Stimulated activated naive B cell treated with anti-CD40 and anti-IgM and Interleukin-4, amounts not matched to agents 10 μg/mL and 1 μg/mL and 100 μg/mL, for 72 hours (primary cell): ENCODE results near the gene SPATA33.
A peak's percentile ranks its signal among the peaks of the same experiment; 100 is the strongest.
"Not testable (repeated sequence)": the region's sequence is repeated elsewhere in the genome, so short reads cannot be mapped to it uniquely, and the experiment has no call there.

Experiments
- ATAC-seq, 2 donors: fragments of 150-1000 bp; cut with Tn5 transposase; replicated peaks; 2 replicates each; pipeline ENCODE4 v1.10.0; 2021; ENCODE audit warnings: moderate library complexity in 1 of 2
- DNase-seq: peaks from one replicate; pipeline ENCODE4 v3.0.0; 2021
- H3K27ac Mint-ChIP-seq: one replicate; pipeline ENCODE4 v1.8.0; 2022; ENCODE audit warnings: mild to moderate bottlenecking, mixed read lengths
- H3K27me3 Mint-ChIP-seq, 2 donors: one replicate each; pipeline ENCODE4 v1.8.0; 2022; ENCODE audit warnings: mixed read lengths in 2 of 2
- H3K36me3 Mint-ChIP-seq, 2 donors: one replicate each; pipeline ENCODE4 v1.8.0; 2022; ENCODE audit warnings: mixed read lengths in 2 of 2, mild to moderate bottlenecking in 1 of 2
- H3K4me1 Mint-ChIP-seq, 2 donors: one replicate each; pipeline ENCODE4 v1.8.0; 2022; ENCODE audit warnings: mixed read lengths in 2 of 2, mild to moderate bottlenecking in 1 of 2
- H3K4me3 Mint-ChIP-seq, 2 donors: one replicate each; pipeline ENCODE4 v1.8.0; 2022; ENCODE audit warnings: mild to moderate bottlenecking in 2 of 2, mixed read lengths in 2 of 2, moderate library complexity in 1 of 2
- H3K9me3 Mint-ChIP-seq, 2 donors: one replicate each; pipeline ENCODE4 v1.8.0; 2022; ENCODE audit warnings: mixed read lengths in 2 of 2, mild to moderate bottlenecking in 1 of 2

Gene SPATA33

DNA sequence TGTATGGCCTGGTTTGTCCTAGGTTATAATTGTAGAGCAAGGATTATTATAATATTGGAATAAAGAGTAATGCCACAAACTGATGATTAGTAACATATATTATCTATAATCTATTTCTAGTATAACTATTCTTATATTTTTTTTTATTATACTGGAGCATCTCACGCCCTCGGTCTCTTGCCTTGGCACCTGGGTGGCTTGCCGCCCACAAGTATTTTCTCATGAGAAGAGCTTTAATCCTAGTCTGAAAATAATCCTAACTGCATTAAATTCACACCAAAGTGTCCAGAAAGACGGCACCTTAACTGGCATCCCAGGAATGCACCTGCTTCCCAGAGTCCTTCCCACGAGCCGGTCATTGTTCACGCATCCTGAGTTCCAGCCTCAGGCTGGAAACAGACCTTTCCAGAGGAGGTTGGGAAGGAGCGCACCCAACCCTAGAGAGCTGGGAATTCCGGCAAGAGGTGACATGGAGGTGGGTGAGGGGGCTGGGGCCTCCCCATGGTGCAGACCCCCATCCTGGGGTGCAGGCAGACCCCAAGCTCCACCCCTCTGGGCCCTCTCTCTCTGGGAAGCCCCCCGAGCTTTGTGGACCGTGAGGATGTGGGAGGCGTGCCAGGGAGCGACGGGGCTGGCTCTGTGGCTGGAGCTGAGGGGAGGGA, 16.0 kb upstream of the SPATA33 start:
- no peaks in the 10 kb centered on the region for H3K27me3 Mint-ChIP-seq
- H3K4me3 Mint-ChIP-seq = peak overlapping the region in 1 of 2 donors; percentile 76
- DNase-seq (no peak), ATAC-seq (no peak)
- H3K36me3 Mint-ChIP-seq = peaks cover 16 to 21% of the 10 kb centered on the region in 2 donors
- no peaks in the 10 kb centered on the region for H3K9me3 Mint-ChIP-seq
- no peak overlapping the region for H3K27ac Mint-ChIP-seq
- H3K4me1 Mint-ChIP-seq = peaks cover 6 to 16% of the 10 kb centered on the region in 2 donors

DNA sequence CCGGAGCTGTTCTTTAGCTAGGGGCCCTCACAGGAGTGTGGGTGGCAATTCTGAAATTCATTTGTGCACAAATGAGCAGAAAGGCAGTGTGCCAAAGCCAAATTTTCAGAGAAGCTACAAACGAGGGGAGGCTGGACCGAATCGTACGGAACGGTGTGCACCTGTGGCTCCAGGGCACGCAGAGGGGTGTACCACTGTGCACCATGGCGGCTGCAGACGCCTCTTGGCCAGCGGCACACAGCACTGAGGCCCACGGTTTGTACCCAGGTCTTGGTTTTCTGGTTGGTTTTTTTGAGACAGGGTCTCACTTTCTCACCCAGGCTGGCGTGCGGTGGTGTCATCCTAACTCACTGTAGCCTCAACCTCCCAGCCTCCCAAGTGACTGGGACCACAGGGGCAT, 15.1 kb upstream of the SPATA33 start:
- Mint-ChIP-seq H3K36me3 (peaks cover 21 to 27% of the 10 kb centered on the region in 2 donors), H3K9me3 (no peaks in the 10 kb centered on the region), H3K4me1 (peaks cover 6 to 16% of the 10 kb centered on the region in 2 donors), H3K27me3 (no peaks in the 10 kb centered on the region), H3K4me3 (no peak overlapping the region), H3K27ac (no peak overlapping the region)
- DNase-seq (no peak), ATAC-seq (no peak)

DNA sequence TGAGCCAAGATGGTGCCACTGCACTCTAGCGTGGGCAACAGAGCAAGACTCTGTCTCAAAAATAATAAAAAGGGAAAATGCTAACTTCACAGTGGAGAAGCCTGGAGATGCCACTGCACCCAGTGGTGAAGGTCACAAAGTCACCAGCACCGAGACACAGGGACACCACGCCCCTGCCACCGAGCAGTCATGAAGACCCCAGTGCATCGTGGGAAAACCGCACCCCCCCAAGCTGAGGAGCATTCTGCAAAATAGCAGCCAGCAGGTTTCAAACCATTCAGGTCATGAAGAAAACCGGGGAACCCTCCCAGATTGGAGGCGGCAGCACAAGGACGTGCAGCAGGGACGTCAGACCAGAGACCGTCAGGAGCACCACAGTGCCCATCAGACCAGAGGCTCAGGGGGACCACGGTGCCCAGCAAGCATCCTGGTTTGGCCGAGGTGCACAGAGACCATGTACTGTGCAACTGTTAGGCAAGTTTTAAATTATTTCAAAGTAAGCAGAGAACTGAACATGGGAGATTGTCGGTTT, 13.8 kb upstream of the SPATA33 start:
- no peak for ATAC-seq
- Mint-ChIP-seq H3K36me3 (peaks cover 26 to 33% of the 10 kb centered on the region in 2 donors), H3K27me3 (no peaks in the 10 kb centered on the region), H3K4me1 (peaks cover 6 to 16% of the 10 kb centered on the region in 2 donors), H3K4me3 (no peak overlapping the region), H3K9me3 (no peaks in the 10 kb centered on the region), H3K27ac (peak overlapping the region; percentile 3)
- no peak for DNase-seq

- ATAC-seq = no peak
- Mint-ChIP-seq H3K9me3 (no peaks in the 10 kb centered on the region), H3K27me3 (no peaks in the 10 kb centered on the region), H3K4me3 (no peak overlapping the region), H3K4me1 (peaks cover 6 to 16% of the 10 kb centered on the region in 2 donors), H3K27ac (no peak overlapping the region), H3K36me3 (peaks cover 32 to 41% of the 10 kb centered on the region in 2 donors)
- DNase-seq = no peak
Observed at GRCh38 chr16:89645122-89645521, 12.5 kb upstream of the SPATA33 start.

DNA sequence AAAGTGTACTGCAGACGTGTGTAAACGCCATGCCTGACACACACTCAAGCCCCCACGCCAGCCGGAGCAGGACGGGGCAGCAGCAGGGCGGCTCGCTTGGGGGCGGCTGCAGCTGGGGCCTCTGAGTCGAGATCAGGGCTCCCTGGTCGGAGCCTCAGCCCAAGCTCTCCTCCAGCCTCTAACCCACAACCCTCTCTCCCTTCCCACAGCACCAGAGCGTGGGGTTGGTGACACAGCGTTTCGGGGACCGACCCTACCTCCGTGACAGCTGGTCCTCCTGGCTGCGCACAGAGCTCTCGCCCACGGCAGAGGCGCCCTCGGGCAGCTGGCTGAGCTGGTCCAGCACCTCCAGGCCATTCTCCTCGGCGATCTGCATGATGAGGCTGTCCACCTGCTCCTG, 11.4 kb upstream of the SPATA33 start:
- Mint-ChIP-seq H3K27me3 (no peaks in the 10 kb centered on the region), H3K27ac (peak overlapping the region; percentile 85), H3K4me3 (no peak overlapping the region), H3K9me3 (no peaks in the 10 kb centered on the region), H3K4me1 (peaks cover 0 to 4% of the 10 kb centered on the region in 2 donors), H3K36me3 (peaks cover 36 to 49% of the 10 kb centered on the region in 2 donors)
- DNase-seq (no peak), ATAC-seq (no peak)

DNA sequence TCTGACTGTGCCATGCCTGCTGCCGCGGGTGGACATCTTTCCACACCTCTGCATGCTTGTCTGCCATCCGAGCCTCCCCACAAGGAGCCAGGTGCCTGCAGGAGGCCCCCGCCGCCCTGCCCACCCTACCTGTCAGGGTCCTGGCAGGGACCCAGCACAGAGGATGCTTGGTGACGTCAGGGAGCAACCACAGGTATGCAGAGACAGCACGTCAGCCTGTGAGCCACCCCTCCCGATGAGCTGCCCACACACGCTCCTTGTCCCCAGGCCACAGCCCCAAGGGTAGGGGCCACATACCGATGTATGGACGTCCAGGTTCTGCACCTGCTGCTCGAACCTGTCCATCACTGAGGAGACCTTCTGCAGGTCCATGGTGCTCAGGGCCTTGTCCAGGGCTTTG, 10.7 kb upstream of the SPATA33 start:
- Mint-ChIP-seq H3K4me1 (peaks cover 0 to 1% of the 10 kb centered on the region in 2 donors), H3K27ac (no peak overlapping the region), H3K4me3 (no peak overlapping the region), H3K9me3 (no peaks in the 10 kb centered on the region), H3K36me3 (peaks cover 36 to 49% of the 10 kb centered on the region in 2 donors), H3K27me3 (no peaks in the 10 kb centered on the region)
- no peak for ATAC-seq
- no peak for DNase-seq

GRCh38 chr16:89651584-89651983, 6.1 kb upstream of the SPATA33 start:
- Mint-ChIP-seq H3K27ac (no peak overlapping the region), H3K4me1 (peaks cover 12 to 24% of the 10 kb centered on the region in 2 donors)

GRCh38 chr16:89653656-89654295, 3.9 kb upstream of the SPATA33 start:
- ATAC-seq = no peak
- H3K9me3 Mint-ChIP-seq = no peaks in the 10 kb centered on the region
- peak overlapping the region in 1 of 2 donors; percentile 32 for H3K4me3 Mint-ChIP-seq
- H3K27ac Mint-ChIP-seq = no peak overlapping the region
- H3K36me3 Mint-ChIP-seq = peaks cover 20 to 35% of the 10 kb centered on the region in 2 donors
- DNase-seq = no peak
- no peaks in the 10 kb centered on the region for H3K27me3 Mint-ChIP-seq
- peaks cover 19 to 37% of the 10 kb centered on the region in 2 donors for H3K4me1 Mint-ChIP-seq

More at GRCh38 chr16:89651584-89651983, 6.1 kb upstream of the SPATA33 start:
- Mint-ChIP-seq H3K27me3 (no peaks in the 10 kb centered on the region), H3K9me3 (no peaks in the 10 kb centered on the region), H3K36me3 (peaks cover 26 to 40% of the 10 kb centered on the region in 2 donors), H3K4me3 (no peak overlapping the region)
- no peak for ATAC-seq
- DNase-seq = no peak

DNA sequence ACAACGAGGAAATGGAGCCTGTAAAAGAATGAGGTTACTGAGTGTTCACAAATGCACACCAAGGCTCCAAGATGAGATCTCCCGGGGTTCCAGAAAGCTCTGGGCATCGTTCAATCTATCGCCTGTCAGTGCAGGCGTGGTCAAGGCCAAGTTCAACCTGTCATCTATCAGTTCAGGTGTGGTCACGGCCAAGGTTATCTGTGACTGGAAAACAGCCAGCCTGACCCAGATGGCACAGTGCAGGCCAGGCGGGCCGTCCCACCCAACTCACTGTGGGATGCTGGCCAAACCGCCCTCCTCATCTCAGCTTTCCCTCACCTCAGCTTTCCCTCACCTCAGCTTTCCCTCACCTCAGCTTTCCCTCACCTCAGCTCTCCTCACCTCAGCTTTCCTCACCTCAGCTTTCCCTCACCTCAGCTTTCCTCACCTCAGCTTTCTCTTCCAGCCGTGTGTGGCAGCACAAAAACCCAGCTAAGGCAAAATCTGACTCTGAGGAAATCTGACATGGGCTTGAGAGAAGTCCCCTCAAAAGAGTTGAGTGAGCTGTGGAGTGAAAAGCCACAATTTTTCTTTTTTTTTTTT, 2.5 kb upstream of the SPATA33 start:
- peaks cover 14 to 28% of the 10 kb centered on the region in 2 donors for H3K36me3 Mint-ChIP-seq
- H3K9me3 Mint-ChIP-seq = no peaks in the 10 kb centered on the region
- H3K4me1 Mint-ChIP-seq = peaks cover 21 to 46% of the 10 kb centered on the region in 2 donors
- no peak for ATAC-seq
- no peak overlapping the region for H3K27ac Mint-ChIP-seq
- peak overlapping the region; percentile 8 to 47 for H3K4me3 Mint-ChIP-seq
- no peaks in the 10 kb centered on the region for H3K27me3 Mint-ChIP-seq
- no peak for DNase-seq

DNA sequence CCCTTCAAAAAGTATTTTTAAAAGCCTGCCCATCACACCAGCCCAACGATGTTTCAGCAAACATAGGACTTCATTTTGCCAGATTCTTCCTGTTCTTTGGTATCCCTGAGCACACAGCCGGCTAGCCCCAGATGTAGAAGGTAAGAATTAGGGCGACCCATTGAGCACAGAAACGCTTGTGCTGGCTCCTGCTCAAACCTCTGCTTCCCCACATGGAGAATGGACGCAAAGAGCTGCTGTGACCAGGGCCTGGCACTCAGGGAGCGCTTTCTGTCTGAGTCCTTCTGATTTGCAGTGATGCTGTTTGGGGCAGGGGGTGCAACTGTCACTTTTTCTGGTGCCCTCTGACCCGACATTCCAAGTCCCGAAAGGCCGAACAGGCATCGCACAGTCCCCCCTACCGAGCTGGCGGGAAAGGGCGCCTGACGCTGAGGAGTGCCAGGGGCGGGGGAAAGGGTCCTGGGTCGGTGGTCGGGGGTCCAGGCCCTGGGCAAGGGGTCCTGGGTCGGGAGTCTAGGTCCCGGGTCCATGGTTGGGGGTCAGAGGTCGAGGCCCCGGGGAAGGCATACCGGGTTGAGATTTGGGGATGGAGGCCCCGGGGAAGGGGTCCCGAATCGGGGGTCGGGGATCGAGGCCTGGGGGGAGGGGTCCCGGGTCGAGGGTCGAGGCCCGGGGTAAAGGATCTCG, 1.1 kb upstream of the SPATA33 start:
- Mint-ChIP-seq H3K27ac (peak overlapping the region; percentile 93), H3K9me3 (no peaks in the 10 kb centered on the region), H3K36me3 (peaks cover 22 to 35% of the 10 kb centered on the region in 2 donors), H3K4me1 (peaks cover 27 to 51% of the 10 kb centered on the region in 2 donors), H3K27me3 (no peaks in the 10 kb centered on the region), H3K4me3 (peak overlapping the region; percentile 94 to 96)
- ATAC-seq (no peak), DNase-seq (no peak)

- H3K27me3 Mint-ChIP-seq = no peaks in the 10 kb centered on the region
- H3K4me1 Mint-ChIP-seq = peaks cover 27 to 46% of the 10 kb centered on the region in 2 donors
- H3K36me3 Mint-ChIP-seq = peaks cover 27 to 49% of the 10 kb centered on the region in 2 donors
- DNase-seq (no peak), ATAC-seq (peak; percentile 19 to 30)
- peak overlapping the region; percentile 88 for H3K27ac Mint-ChIP-seq
- H3K9me3 Mint-ChIP-seq = no peaks in the 10 kb centered on the region
- peak overlapping the region; percentile 94 to 96 for H3K4me3 Mint-ChIP-seq
Observed at GRCh38 chr16:89658221-89658879, 714 bp downstream of the SPATA33 start.

GRCh38 chr16:89660146-89660545, 2.5 kb downstream of the SPATA33 start:
- ATAC-seq (no peak), DNase-seq (no peak)
- no peaks in the 10 kb centered on the region for H3K9me3 Mint-ChIP-seq
- H3K36me3 Mint-ChIP-seq = peaks cover 35 to 58% of the 10 kb centered on the region in 2 donors
- H3K27me3 Mint-ChIP-seq = no peaks in the 10 kb centered on the region
- H3K4me1 Mint-ChIP-seq = peaks cover 21 to 40% of the 10 kb centered on the region in 2 donors
- H3K27ac Mint-ChIP-seq = no peak overlapping the region
- no peak overlapping the region for H3K4me3 Mint-ChIP-seq

DNA sequence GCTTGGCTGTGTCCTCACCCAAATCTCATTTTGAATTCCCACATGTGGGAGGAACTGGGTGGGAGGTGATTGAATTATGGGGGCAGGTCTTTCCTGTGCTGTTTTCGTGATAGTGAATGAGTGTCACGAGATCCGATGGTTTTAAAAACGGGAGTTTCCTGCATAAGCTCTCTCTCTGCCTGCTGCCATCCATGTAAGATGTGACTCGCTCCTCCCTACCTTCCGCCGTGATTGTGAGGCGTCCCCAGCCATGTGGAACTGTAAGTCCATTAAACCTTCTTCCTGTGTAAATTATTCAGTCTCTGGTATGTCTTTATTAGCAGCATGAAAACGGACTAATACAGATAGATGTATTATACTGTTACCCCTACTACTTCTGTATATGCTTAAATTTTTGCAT, 3.6 kb downstream of the SPATA33 start:
- no peak for DNase-seq
- peaks cover 33 to 57% of the 10 kb centered on the region in 2 donors for H3K36me3 Mint-ChIP-seq

GRCh38 chr16:89664238-89664637, 6.6 kb downstream of the SPATA33 start:
- H3K27ac Mint-ChIP-seq, DNase-seq, H3K9me3 Mint-ChIP-seq, H3K4me1 Mint-ChIP-seq, ATAC-seq, H3K4me3 Mint-ChIP-seq, H3K27me3 Mint-ChIP-seq: not testable (repeated sequence)
- peaks cover 30 to 53% of the 10 kb centered on the region in 2 donors for H3K36me3 Mint-ChIP-seq

More for the DNA sequence above, 3.6 kb downstream of the SPATA33 start:
- H3K27me3 Mint-ChIP-seq = no peaks in the 10 kb centered on the region
- H3K27ac Mint-ChIP-seq = no peak overlapping the region
- peaks cover 0 to 1% of the 10 kb centered on the region in 2 donors for H3K9me3 Mint-ChIP-seq
- H3K4me3 Mint-ChIP-seq = no peak overlapping the region
- no peak for ATAC-seq
- H3K4me1 Mint-ChIP-seq = peaks cover 19 to 31% of the 10 kb centered on the region in 2 donors
